ENCODE measurements around the gene CACNG6. TPM values are rescaled to one million over a fixed set of nuclear protein-coding genes. Genes with fewer than 3 reads are reported as not detected.
A peak's percentile ranks its signal among the peaks of the same experiment; 100 is the strongest.

Gene CACNG6
- polyA plus RNA-seq, 1 of the 3 experiments (the other 2 are of a cell fraction), result 1.2 TPM

- Histone ChIP-seq H3F3A (replicated peaks; ENCODE audit: insufficient read depth) (peaks cover 29% of the 10 kb centered on the region), H3K27me3 (ENCODE audit: insufficient read depth) (no peaks in the 10 kb centered on the region; the same call in 1 of the 2 replicates), H3K79me2 (ENCODE audit: insufficient read depth) (no peaks in the 10 kb centered on the region), H3K4me3 (ENCODE audit: low read depth in 2 of 2, low read length in 1 of 2) (peak overlapping the region in 1 of 2 experiments; percentile 0; a peak in 1 of 4 replicates), H3K27ac (ENCODE audit: low read depth in 2 of 2, low read length in 1 of 2) (peak overlapping the region in 1 of 2 experiments; percentile 63; a peak in 2 of 4 replicates), H3K9me3 (no peaks in the 10 kb centered on the region), H3K9ac (peak overlapping the region; percentile 6; the same call in 1 of the 2 replicates), H4K20me1 (ENCODE audit: insufficient read depth) (no peaks in the 10 kb centered on the region), H3K4me2 (peak overlapping the region; percentile 53), H3K9me2 (no peaks in the 10 kb centered on the region), H2AFZ (ENCODE audit: low read depth) (0 out of 2 replicates have a peak overlapping the region, but pooled peaks have one; percentile 13), H3K36me3 (replicated peaks in 1 of 2; ENCODE audit: control insufficient read depth in 1 of 2, insufficient read depth in 2 of 2, low read length in 1 of 2) (no peaks in the 10 kb centered on the region), H3K4me1 (ENCODE audit: control insufficient read depth in 1 of 2, insufficient read depth in 2 of 2, low read depth in 1 of 2, low read length in 1 of 2) (peaks cover 0 to 4% of the 10 kb centered on the region in 2 experiments; a peak in 2 of 4 replicates)
- CTCF ChIA-PET, result interaction anchor here (1.7 kb wide), 1 partner anchor 151 kb away, joined by 4 read pairs; no protein-coding TSS in a partner anchor
- 12% methylated on average over 10 of the region's 10 CpGs for WGBS (ENCODE audit: low lambda C conversion rate)
- POLR2A ChIA-PET, result no interaction called here
- TF ChIP-seq RFX5 (IDR thresholded peaks at IDR 0.05; ENCODE audit: low read length) (no peak), EP300 (IDR thresholded peaks at IDR 0.05; ENCODE audit: borderline replicate concordance in 1 of 2, low read depth in 1 of 2, low read length in 1 of 2) (no peak), MAX (IDR thresholded peaks at IDR 0.05; ENCODE audit: low read depth) (no peak), PBX3 (IDR thresholded peaks at IDR 0.05) (peak; percentile 72), FOSL2 (IDR thresholded peaks at IDR 0.05; ENCODE audit: borderline replicate concordance, low read depth) (peak; percentile 16; the same call in 1 of the 2 replicates), YY1 (IDR thresholded peaks at IDR 0.05; ENCODE audit: low read depth) (no peak), RAD21 (IDR thresholded peaks at IDR 0.05; ENCODE audit: low read length) (no peak), USF2 (IDR thresholded peaks at IDR 0.05; ENCODE audit: borderline replicate concordance, low read depth, low read length) (no peak), JUND (IDR thresholded peaks at IDR 0.05) (peak; percentile 19; the same call in 1 of the 2 replicates), TCF12 (IDR thresholded peaks at IDR 0.05) (peak; percentile 46; the same call in 1 of the 2 replicates), GATA2 (CRISPR knock-in tag; IDR thresholded peaks at IDR 0.05) (no peak), CTCF (IDR thresholded peaks at IDR 0.05) (no peak), POLR2AphosphoS5 (IDR thresholded peaks at IDR 0.05; ENCODE audit: low read depth, low read length) (no peak), CHD2 (IDR thresholded peaks at IDR 0.05; ENCODE audit: low read length, partially characterized antibody) (no peak)
- DNase-seq, result no peak
Measured at GRCh38 chr19:54002495-54003315, 11.3 kb downstream of the CACNG6 start.

Measured in SK-N-SH (cell line).